Measurements from ENCODE around the gene SRBD1. TPM values are rescaled to one million over a fixed set of nuclear protein-coding genes. Genes with fewer than 3 reads are reported as not detected.

The SRBD1 gene
- total and polyA plus RNA-seq, 4 donors, result 11.2 to 43.9 (median 19.1) TPM

GRCh38 chr2:45533771-45534170 is 77.3 kb downstream of the SRBD1 start:
- Histone ChIP-seq H3K27ac (ENCODE audit: low read depth, low read length) (no peak overlapping the region), H3K9me3 (ENCODE audit: control insufficient read depth, insufficient read depth, low read length) (no peaks in the 10 kb centered on the region), H3K4me1 (ENCODE audit: control insufficient read depth, insufficient read depth, low read length) (no peaks in the 10 kb centered on the region), H3K4me3 (ENCODE audit: low read depth, low read length) (no peak overlapping the region), H3K27me3 (ENCODE audit: control insufficient read depth, insufficient read depth, low read length) (no peaks in the 10 kb centered on the region), H3K36me3 (ENCODE audit: control insufficient read depth, insufficient read depth, low read length) (no peaks in the 10 kb centered on the region)
- no CpG with 5 or more reads among the region's 1 CpG for WGBS (ENCODE audit: insufficient coverage)
- DNase-seq (ENCODE audit: low read depth in 4 of 6, low spot score in 6 of 6), result peak in 1 of 6 donors; percentile 22

GRCh38 chr2:45532181-45532580 is 78.9 kb downstream of the SRBD1 start:
- no peak for DNase-seq (ENCODE audit: low read depth in 4 of 6, low spot score in 6 of 6)

GRCh38 chr2:45524016-45524415 is 87.1 kb downstream of the SRBD1 start:
- no peaks in the 10 kb centered on the region for H3K4me1 ChIP-seq (ENCODE audit: control insufficient read depth, insufficient read depth, low read length)
- WGBS (ENCODE audit: insufficient coverage), result no CpG with 5 or more reads among the region's 1 CpG
- H3K9me3 ChIP-seq (ENCODE audit: control insufficient read depth, insufficient read depth, low read length), result no peaks in the 10 kb centered on the region
- H3K4me3 ChIP-seq (ENCODE audit: low read depth, low read length), result no peak overlapping the region
- H3K36me3 ChIP-seq (ENCODE audit: control insufficient read depth, insufficient read depth, low read length), result no peaks in the 10 kb centered on the region
- H3K27ac ChIP-seq (ENCODE audit: low read depth, low read length), result no peak overlapping the region
- no peak for DNase-seq (ENCODE audit: low read depth in 4 of 6, low spot score in 6 of 6)
- no peaks in the 10 kb centered on the region for H3K27me3 ChIP-seq (ENCODE audit: control insufficient read depth, insufficient read depth, low read length)

More at GRCh38 chr2:45532181-45532580, 78.9 kb downstream of the SRBD1 start:
- H3K4me1 ChIP-seq (ENCODE audit: control insufficient read depth, insufficient read depth, low read length), result no peaks in the 10 kb centered on the region
- WGBS (ENCODE audit: insufficient coverage), result no CpG with 5 or more reads among the region's 3 CpGs
- no peak overlapping the region for H3K27ac ChIP-seq (ENCODE audit: low read depth, low read length)
- H3K27me3 ChIP-seq (ENCODE audit: control insufficient read depth, insufficient read depth, low read length), result no peaks in the 10 kb centered on the region
- H3K9me3 ChIP-seq (ENCODE audit: control insufficient read depth, insufficient read depth, low read length), result no peaks in the 10 kb centered on the region
- H3K4me3 ChIP-seq (ENCODE audit: low read depth, low read length), result no peak overlapping the region
- H3K36me3 ChIP-seq (ENCODE audit: control insufficient read depth, insufficient read depth, low read length), result no peaks in the 10 kb centered on the region

- H3K36me3 ChIP-seq (ENCODE audit: control insufficient read depth, insufficient read depth, low read length), result no peaks in the 10 kb centered on the region
- H3K4me3 ChIP-seq (ENCODE audit: low read depth, low read length), result no peak overlapping the region
- no peak overlapping the region for H3K27ac ChIP-seq (ENCODE audit: low read depth, low read length)
- H3K27me3 ChIP-seq (ENCODE audit: control insufficient read depth, insufficient read depth, low read length), result no peaks in the 10 kb centered on the region
- DNase-seq (ENCODE audit: low read depth in 4 of 6, low spot score in 6 of 6), result no peak
- no CpG with 5 or more reads among the region's 2 CpGs for WGBS (ENCODE audit: insufficient coverage)
- no peaks in the 10 kb centered on the region for H3K4me1 ChIP-seq (ENCODE audit: control insufficient read depth, insufficient read depth, low read length)
- H3K9me3 ChIP-seq (ENCODE audit: control insufficient read depth, insufficient read depth, low read length), result no peaks in the 10 kb centered on the region
Measured at GRCh38 chr2:45518546-45518945, 92.5 kb downstream of the SRBD1 start.

GRCh38 chr2:45510701-45511420 is 100.2 kb downstream of the SRBD1 start:
- no peaks in the 10 kb centered on the region for H3K4me1 ChIP-seq (ENCODE audit: control insufficient read depth, insufficient read depth, low read length)
- H3K9me3 ChIP-seq (ENCODE audit: control insufficient read depth, insufficient read depth, low read length), result no peaks in the 10 kb centered on the region
- no peaks in the 10 kb centered on the region for H3K27me3 ChIP-seq (ENCODE audit: control insufficient read depth, insufficient read depth, low read length)
- H3K36me3 ChIP-seq (ENCODE audit: control insufficient read depth, insufficient read depth, low read length), result no peaks in the 10 kb centered on the region
- H3K27ac ChIP-seq (ENCODE audit: low read depth, low read length), result no peak overlapping the region
- WGBS (ENCODE audit: insufficient coverage), result 57% methylated on average over 2 of the region's 9 CpGs
- DNase-seq (ENCODE audit: low read depth in 4 of 6, low spot score in 6 of 6), result no peak
- H3K4me3 ChIP-seq (ENCODE audit: low read depth, low read length), result no peak overlapping the region

GRCh38 chr2:45506756-45507155 is 104.3 kb downstream of the SRBD1 start:
- no peaks in the 10 kb centered on the region for H3K9me3 ChIP-seq (ENCODE audit: control insufficient read depth, insufficient read depth, low read length)
- no peak overlapping the region for H3K4me3 ChIP-seq (ENCODE audit: low read depth, low read length)
- DNase-seq (ENCODE audit: low read depth in 4 of 6, low spot score in 6 of 6), result no peak
- H3K36me3 ChIP-seq (ENCODE audit: control insufficient read depth, insufficient read depth, low read length), result no peaks in the 10 kb centered on the region
- no peaks in the 10 kb centered on the region for H3K27me3 ChIP-seq (ENCODE audit: control insufficient read depth, insufficient read depth, low read length)
- no CpG with 5 or more reads among the region's 3 CpGs for WGBS (ENCODE audit: insufficient coverage)
- H3K4me1 ChIP-seq (ENCODE audit: control insufficient read depth, insufficient read depth, low read length), result no peaks in the 10 kb centered on the region
- H3K27ac ChIP-seq (ENCODE audit: low read depth, low read length), result no peak overlapping the region

- Histone ChIP-seq H3K9me3 (ENCODE audit: control insufficient read depth, insufficient read depth, low read length) (peaks cover 7% of the 10 kb centered on the region), H3K36me3 (ENCODE audit: control insufficient read depth, insufficient read depth, low read length) (no peaks in the 10 kb centered on the region), H3K4me3 (ENCODE audit: low read depth, low read length) (no peak overlapping the region), H3K27ac (ENCODE audit: low read depth, low read length) (no peak overlapping the region), H3K4me1 (ENCODE audit: control insufficient read depth, insufficient read depth, low read length) (no peaks in the 10 kb centered on the region), H3K27me3 (ENCODE audit: control insufficient read depth, insufficient read depth, low read length) (no peaks in the 10 kb centered on the region)
- no CpG with 5 or more reads among the region's 1 CpG for WGBS (ENCODE audit: insufficient coverage)
- peak in 1 of 6 donors; percentile 6 for DNase-seq (ENCODE audit: low read depth in 4 of 6, low spot score in 6 of 6)
Measured at GRCh38 chr2:45505138-45505537, 105.9 kb downstream of the SRBD1 start.

- DNase-seq (ENCODE audit: low read depth in 4 of 6, low spot score in 6 of 6), result no peak
- no peaks in the 10 kb centered on the region for H3K27me3 ChIP-seq (ENCODE audit: control insufficient read depth, insufficient read depth, low read length)
- H3K9me3 ChIP-seq (ENCODE audit: control insufficient read depth, insufficient read depth, low read length), result peaks cover 7% of the 10 kb centered on the region
- no peak overlapping the region for H3K27ac ChIP-seq (ENCODE audit: low read depth, low read length)
- no CpG with 5 or more reads among the region's 1 CpG for WGBS (ENCODE audit: insufficient coverage)
- no peak overlapping the region for H3K4me3 ChIP-seq (ENCODE audit: low read depth, low read length)
- no peaks in the 10 kb centered on the region for H3K4me1 ChIP-seq (ENCODE audit: control insufficient read depth, insufficient read depth, low read length)
- H3K36me3 ChIP-seq (ENCODE audit: control insufficient read depth, insufficient read depth, low read length), result no peaks in the 10 kb centered on the region
Measured at GRCh38 chr2:45498661-45499550, 112.2 kb downstream of the SRBD1 start.

- Histone ChIP-seq H3K36me3 (ENCODE audit: control insufficient read depth, insufficient read depth, low read length) (no peaks in the 10 kb centered on the region), H3K27me3 (ENCODE audit: control insufficient read depth, insufficient read depth, low read length) (no peaks in the 10 kb centered on the region), H3K9me3 (ENCODE audit: control insufficient read depth, insufficient read depth, low read length) (peaks cover 7% of the 10 kb centered on the region), H3K4me1 (ENCODE audit: control insufficient read depth, insufficient read depth, low read length) (no peaks in the 10 kb centered on the region), H3K27ac (ENCODE audit: low read depth, low read length) (no peak overlapping the region), H3K4me3 (ENCODE audit: low read depth, low read length) (no peak overlapping the region)
- WGBS (ENCODE audit: insufficient coverage), result 75% methylated on average over 1 of the region's 2 CpGs
- no peak for DNase-seq (ENCODE audit: low read depth in 4 of 6, low spot score in 6 of 6)
Measured at GRCh38 chr2:45497355-45497754, 113.7 kb downstream of the SRBD1 start.
